Suppressor macrophage treated with lipopolysaccharide for 1 hour (primary cell): ENCODE data around the gene DNAJB11.
"Not testable (repeated sequence)": the region's sequence is repeated elsewhere in the genome, so short reads cannot be mapped to it uniquely, and the experiment has no call there.

Experiments used
- DNase-seq, 3 donors: peaks; one replicate each; pipeline ENCODE4 v3.0.0-alpha.2; 2020 to 2022

Gene DNAJB11

GRCh38 chr3:186620213-186621092 lies 49.9 kb downstream of the DNAJB11 start:
- no peak for DNase-seq

- DNase-seq, result no peak
These were observed 51.6 kb downstream of the DNAJB11 start for GRCh38 chr3:186621894-186622650.

GRCh38 chr3:186622651-186623310 lies 52.3 kb downstream of the DNAJB11 start:
- no peak for DNase-seq

DNA sequence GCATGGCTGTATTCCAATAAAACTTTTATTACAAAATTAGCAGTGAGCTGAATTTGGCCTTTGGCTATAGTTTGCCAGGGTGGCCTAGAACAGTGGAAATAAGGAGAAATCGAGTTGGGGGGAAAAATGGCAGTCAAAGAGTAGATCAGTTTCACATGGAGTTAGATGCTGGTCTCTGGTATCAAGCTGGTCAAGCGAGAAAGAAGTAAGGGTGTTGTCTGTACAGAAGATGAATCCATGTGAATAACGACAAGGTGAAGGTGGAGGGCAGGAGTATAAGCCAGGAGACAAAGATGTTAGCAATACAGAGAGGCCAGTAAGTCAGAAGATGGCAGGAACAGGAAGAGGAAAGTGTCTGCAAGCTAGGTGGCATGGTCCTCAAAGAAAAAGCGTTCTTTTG lies 54.1 kb downstream of the DNAJB11 start:
- DNase-seq, result no peak

DNA sequence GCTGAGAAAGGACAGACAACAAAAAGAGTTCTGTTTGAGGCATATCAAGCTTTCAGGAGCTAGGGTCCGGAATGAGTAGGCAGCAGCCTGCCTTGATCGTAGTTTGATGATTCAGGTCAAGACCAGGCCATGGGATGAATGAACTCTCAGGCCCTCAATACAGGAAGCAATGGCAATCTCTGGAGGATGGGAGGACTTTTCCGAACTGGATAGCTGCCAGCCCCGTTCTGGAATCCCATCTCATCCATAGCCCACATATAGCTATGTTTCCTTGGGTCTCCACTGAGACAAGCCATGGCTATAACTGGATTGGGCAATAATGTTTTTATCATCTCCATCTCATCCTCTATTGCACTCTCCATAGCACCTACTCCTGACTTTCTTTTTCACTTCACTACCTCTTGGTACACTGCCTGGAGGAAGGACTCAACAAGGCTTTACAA lies 55.1 kb downstream of the DNAJB11 start:
- no peak for DNase-seq

GRCh38 chr3:186626254-186626847 lies 55.8 kb downstream of the DNAJB11 start:
- no peak for DNase-seq

- no peak for DNase-seq
These were observed 57.4 kb downstream of the DNAJB11 start for GRCh38 chr3:186627852-186628414.

DNA sequence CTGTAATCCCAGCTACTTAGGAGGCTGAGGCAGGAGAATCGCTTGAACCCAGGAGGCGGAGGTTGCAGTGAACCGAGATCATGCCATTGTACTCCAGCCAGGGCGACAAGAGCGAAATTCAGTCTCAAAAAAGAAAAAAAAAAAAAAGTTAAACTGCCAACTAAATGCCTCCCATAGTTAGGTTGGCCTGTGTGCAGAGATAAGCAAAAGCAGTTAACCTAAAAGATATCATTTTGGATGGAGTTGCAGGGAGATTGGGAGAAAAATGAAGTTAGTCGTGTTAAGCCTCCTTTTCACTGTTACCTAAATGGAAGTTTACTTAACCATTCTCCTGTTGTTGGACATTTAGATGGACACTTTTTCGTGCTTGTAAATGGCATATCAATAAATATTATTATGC lies 58.2 kb downstream of the DNAJB11 start:
- DNase-seq, result no peak

DNA sequence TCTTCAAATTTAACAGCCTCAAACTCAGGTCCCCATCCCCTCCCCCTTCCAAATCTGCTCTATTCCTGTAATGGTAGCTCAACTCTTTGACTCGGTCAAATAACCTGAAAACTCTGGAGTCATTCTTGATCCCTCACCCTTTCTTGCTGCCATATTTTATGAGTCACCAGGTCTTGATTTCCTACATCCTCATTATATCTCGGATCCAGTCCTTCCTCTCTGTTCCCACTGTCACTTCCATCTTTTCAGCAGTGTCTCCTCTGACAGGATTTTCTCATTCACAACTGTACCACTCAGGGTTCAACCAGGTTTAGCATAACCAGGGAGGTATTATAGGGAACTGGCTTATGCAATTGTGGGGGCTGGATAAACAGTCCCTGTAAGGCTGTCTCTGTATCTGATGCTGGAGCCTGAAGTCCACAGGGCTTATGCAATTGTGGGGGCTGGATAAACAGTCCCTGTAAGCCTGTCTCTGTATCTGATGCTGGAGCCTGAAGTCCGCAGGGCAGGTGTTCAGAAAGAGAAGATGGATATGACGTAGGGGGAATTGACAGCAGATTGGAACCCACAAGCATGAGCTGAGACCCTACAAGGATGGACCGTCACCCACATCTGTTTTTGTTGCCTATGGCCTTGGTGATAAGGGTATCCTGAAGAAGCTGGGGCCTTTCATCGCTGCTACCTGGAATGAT lies 60.6 kb downstream of the DNAJB11 start:
- peak in 1 of 3 donors; percentile 6 for DNase-seq

DNA sequence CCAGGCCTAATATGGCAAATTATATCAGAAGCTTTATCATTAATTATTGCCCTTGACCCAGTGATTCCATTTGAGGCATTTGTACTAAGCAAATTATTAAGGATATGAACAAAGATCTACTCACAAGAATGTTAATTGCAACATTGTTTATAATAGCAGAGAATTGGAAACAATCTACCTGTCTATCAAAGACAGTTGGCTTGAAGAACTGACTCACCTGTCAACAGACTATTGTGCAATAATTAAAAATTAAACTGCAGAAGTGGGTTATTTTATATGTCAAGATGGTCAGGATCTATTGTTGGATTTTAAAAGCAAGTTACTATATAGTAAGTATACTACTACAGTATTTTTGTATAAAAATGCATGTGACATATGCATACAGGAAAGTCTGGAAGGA lies 63.0 kb downstream of the DNAJB11 start:
- DNase-seq, result no peak

DNA sequence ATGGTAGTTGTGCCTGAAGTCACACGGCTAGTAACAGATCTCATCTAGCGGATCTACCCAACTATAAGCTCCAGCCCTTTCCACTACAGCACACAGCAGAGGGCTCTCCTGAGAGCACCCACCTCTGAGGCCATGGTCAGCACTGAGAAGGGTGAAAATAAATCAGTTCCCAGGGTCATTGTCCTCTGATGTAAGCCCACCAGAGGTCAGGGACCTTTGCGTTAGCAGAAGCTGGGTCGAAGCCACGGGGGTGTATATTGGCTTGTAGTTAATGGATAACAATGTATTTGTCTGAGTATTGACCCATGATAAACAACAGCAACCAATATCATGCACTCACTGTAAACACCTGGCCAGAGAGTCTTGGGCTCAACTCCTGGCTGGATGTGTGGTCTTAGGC lies 63.7 kb downstream of the DNAJB11 start:
- not testable (repeated sequence) for DNase-seq
